Activated gamma-delta T cell (primary cell): ENCODE results near the gene WFS1.

Experiments
- DNase-seq: peaks from one replicate; lab custom pipeline; 2025; lab: John Stamatoyannopoulos, UW

Gene WFS1

DNA sequence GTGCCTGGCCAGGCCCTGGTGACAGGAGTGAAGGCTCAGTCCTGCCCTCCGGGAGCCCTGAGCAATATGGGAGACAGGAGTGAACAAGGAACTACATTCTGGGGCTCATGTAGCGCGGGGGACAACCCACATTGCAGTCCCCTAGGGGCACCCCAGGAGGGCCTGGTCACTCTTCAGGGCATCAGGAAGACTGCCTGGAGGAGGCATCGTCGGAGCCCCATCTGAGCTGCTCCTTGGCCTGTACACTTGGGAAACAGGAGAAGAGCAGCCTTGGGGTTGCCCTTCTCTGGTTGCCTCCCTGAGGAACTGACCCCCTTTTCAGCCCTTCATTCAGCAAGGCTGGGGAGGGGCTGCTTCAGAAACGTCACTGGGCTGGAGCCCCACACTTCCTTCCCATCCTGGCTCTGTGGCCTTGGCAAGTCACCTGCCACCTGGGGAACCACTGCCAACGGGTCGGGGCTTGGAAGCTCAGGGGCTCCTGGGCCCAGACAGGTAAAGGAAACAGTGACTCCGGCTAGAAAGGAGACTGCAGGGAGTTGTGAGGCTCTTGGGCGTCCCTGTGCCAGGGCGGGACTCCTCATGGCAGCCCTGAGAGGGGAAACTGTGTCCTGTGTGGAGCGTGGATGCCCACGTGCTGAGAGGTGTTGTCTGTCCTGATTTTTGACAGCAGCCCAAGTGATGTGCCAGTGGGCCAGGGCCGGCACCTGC, 10.1 kb downstream of the WFS1 start:
- DNase-seq: no peak

DNA sequence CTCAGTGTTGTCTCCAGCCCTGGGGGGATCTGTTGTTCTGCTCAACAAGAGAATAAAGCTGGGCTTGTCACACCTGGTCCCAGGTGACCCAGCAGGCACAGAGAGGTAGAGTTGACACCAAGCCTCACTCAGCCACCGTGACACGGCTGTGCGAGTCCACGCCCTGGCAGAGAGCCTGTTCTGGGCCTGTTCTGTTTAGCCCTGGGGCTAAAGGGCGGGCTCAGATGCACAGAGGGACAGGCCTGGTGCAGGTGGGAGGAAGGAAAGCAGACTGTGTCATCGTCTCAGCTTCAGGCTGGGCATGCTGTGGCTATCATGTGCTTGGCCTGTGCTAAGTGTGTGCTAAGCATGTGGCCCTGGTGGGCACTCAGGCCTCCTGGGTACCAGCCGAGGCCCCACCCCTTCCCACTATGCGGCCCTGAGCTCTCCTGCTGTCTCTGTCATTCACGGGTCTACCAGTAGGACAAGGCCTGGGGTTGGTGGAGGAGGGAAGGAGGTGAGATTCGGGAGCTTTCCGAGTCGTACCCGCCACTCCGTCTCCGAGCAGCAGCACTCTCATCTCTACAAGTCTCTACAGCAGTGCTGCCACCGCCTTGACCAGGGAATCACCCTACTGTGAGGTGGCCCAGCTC, 10.8 kb downstream of the WFS1 start:
- DNase-seq: no peak

DNA sequence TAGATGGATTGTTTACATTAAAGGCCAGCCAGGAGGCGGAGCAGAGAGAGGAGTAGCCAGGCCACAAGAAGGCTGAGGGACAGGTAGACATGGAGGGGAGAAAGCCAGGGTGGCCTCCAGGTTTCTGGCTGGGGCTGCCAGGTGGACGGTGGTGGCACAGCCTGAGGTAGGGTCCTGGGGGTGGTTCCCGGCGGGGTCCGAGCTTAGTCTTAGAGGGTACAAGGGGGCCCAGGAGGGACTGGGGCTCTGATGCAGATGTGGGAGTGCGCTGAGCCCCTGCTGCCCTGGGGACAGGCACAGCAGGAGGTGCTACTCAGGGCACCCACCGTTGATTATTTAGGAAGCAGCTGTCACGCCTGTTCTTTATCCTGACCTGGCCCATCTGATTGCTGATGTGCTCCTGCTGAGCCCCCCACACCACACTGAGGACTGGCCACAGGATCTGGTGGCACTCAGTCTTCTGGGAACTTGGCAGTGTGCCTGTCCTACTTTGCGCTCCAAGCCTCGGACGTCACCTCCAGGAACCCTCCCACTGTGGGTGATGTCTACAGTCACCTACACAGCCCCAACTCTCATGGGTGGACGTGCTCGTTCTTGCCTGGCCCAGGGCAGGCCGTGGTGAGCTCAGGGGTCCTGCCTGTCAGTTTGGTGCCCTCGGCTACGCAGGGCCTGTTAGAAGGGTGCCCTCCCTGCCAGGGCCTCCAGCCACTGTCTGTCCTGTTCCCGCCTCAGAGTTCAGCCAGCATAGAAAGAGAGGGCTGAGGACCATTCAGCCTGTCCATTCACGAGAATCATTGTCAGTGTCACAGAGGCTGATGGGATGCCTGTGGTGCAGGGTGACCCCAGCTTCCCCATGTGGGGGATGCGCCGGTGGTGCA, 12.0 kb downstream of the WFS1 start:
- no peak for DNase-seq

DNA sequence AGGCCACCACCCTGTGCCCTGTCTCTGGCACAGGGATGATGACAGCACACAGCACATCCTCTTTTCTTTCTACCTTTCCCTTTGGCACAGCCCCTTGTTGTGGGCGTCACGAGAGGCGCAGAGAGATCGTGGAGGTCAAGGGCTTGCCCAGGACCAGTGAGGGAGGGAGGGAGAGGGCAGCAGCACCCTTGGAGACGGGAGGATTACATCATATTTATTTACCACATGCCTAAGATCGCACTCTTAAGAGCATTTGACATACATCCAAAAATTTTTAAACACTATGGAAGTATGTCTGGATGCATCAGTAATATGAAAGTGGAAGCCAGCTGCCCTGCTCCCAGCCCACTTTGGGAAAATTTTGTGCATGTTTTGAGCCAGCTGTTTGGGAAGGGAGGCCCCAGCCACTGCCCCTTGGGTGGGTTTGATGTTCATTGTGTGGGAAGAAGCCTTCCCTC, 12.7 kb downstream of the WFS1 start:
- no peak for DNase-seq

DNA sequence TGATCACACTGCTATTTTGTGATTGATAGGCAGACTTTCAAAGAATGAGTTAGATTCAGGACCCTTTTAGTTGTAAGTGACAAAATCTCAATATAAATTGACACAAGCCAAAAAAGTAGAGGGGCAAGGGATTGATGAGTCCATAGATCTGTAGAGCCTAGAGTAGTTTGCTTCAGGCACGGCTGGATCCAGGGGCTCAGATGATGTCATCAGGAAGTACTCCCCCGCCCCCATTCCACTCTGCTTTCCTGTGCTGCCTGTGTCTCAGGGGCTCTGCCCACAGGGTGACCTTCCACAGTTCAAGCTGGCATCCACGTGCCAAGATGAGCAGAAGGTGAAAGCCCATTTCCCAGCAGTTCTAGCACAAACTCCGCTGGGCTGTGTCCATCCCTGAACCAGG, 13.6 kb downstream of the WFS1 start:
- no peak for DNase-seq

DNA sequence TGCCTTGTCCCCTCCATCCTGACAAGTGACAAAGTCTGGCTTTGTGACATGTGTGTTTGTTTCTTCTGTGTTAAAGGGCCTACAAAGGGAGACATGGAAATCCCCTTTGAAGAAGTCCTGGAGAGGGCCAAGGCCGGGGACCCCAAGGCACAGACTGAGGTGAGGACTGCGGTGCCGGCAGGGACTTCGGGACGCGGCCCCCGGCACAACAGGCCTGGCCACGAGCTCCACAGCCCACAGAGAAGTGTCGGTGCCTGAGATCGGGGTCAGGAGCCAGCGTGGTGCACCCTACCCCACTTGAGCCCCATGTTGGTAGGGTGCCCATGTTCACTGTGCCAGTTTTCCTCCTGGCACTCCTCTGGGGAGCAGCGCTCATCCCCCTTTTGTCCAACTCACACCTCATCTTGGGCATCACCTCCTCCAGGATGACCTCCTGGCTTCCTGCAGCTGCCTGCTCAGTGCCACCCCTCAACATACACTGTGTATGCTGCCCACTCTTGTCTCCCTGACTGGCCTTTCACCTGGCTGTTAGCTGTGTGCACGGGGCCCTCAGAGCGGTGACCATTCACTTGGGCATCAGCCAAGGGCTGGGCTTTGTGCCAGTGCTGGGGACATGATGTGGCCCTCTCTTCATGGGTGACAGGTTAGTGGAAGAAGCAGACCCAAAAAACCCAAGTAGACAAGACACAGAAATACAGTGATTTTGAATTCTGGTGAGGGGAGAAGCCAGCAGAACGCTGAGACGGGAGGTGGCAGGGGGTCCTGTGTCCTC, 17.6 kb downstream of the WFS1 start:
- DNase-seq: no peak

DNA sequence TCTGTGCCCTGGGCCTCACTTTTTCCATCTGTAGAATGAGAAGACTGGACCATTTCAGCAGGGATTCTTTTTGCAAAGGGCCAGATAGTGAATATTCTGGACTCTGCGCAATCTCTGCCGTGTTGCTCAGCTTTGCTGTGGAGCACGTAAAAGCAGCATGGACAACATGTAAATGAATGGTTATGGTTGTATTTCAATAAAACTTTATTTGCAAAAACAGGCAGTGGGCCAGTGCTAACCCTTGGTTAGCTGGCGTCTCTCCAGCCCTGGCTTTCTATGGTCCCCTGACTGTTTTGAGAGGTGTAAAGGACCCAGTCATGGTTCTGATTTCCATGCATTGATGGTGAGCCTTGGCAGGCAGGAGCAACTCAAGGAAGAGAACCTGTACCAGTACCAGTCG, 18.7 kb downstream of the WFS1 start:
- no peak for DNase-seq

DNA sequence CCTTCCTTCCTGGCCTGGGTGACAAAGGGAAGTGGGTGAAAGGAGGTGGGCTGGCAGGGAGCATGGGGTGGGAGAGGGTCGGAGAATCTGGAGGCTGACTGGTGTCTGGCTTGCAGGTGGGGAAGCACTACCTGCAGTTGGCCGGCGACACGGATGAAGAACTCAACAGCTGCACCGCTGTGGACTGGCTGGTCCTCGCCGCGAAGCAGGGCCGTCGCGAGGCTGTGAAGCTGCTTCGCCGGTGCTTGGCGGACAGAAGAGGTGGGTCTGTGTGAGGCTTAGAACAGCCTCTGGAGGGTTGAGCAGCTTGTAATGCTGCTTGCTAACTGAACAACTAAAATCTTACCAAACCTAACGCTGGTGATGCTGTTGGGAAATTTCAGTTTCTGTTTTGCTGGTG, 19.2 kb downstream of the WFS1 start:
- no peak for DNase-seq

DNA sequence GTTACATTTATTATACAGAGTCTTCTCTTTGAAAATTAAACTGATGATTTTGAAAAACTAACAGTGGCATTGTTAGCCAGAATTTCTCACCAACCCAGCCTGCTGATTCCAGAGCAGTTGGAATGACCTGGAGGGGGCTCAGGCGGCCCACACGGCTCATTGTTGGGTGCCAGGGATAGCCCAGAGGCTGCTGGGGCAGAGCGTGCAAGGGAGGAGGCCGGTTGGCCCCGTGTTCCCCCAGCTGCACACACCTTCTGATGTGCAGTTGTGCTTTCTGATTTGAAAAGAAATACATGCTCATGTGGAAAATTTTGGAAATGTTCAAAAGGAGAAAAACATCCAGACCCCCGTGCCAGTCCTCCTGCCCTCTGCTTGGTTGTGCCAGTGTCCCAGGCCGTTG, 20.6 kb downstream of the WFS1 start:
- no peak for DNase-seq

DNA sequence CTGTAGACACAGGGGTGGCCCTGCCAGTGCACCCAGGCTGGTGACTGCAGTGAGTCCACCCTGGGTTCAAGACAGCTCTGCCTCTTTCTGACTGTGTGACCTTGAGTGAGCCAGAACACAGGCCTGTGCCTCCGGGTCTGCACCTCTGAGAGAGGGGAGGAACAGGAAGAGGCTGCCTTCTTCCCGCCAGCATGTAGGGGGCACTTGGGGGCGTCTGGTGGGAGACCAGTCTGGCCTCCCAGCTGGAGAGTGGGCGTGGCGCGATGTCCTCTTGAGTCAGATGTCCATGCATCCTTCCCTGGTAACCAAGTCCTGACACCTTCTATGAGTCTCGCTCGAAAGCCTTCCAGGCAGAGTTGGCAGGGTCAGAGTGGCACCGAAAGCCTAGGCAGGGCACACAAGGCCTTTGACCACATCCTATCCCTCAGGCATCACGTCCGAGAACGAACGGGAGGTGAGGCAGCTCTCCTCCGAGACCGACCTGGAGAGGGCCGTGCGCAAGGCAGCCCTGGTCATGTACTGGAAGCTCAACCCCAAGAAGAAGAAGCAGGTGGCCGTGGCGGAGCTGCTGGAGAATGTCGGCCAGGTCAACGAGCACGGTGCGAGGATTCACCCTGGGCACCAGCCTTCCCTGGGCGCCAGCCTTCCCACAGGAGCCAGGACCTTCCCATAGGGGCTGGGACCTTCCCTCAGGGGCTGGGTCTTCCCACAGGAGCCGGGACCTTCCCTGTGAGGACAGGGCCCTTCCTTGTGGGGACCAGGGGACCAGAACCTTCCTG, 21.3 kb downstream of the WFS1 start:
- no peak for DNase-seq

DNA sequence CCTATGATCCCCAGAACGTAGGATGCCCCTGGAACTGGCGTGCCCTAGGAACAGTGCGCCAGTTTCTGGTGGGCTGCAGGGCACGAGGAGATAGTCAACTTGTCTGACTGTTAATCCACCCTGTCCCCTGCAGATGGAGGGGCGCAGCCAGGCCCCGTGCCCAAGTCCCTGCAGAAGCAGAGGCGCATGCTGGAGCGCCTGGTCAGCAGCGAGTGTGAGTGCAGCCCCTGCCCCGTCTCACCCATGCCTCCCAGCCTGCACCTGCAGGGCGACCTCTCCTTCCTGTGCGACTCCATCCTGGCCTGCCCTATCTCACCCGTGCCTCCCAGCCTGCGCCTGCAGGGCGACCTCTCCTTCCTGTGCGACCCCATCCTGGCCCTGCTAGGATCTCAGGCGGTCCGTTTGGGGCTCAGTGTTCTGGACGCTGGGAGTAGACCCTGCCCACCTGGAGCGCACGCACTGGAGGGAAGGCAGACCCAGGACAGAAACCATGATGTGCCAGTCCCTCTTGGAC, 22.2 kb downstream of the WFS1 start:
- DNase-seq: no peak

DNA sequence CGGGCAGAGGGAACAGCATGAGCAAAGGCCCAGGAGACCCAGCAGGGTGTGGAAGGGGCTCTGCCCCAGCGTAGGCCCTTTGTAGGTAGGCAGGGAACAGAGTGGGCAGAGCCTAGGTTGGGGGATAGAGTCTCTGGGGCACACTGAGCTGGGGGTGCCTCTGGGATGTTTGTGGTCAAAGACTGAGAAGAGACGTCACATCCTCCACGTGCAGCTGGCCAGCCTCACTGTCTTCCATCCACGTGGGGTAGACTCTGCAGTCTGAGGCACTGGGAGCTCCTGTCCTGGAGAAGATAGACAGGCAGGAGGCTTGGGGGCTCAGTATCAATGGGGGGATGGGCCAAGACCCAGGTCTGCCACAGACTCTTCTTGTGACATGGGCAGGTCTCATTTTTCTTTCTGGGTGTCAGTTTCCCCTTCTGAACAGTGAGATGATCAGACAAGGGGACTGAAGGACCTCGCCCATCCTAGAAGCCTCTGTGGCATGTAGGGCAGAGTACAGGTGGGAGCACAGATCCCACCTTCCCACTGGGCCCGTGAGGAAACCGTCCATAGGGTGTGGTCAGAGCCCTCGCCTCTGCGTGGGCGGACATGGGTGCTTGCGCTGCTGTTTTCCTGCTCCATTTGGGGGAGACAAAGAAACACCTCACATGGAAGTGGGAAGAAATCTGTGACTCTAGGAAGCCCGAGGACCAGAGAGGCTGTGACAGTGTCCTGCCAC, 22.9 kb downstream of the WFS1 start:
- DNase-seq: no peak

DNA sequence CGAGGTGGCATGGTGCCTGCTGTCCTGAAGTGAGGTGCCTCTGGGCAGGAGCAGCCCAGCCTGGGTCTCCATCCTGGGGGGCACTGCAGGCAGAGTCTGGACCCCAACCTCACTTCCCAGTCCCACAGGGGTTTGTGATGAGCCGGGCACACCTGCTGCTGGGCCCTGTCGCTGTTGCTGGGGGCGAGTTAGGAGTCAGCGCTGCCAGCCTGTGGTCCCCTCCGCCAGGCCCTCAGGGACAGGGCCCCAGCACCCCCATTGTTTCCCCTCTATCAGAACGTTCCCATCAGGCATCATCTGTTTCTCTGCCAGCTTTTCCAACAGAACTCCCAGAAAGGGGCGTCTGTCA, 23.4 kb downstream of the WFS1 start:
- DNase-seq: no peak

DNA sequence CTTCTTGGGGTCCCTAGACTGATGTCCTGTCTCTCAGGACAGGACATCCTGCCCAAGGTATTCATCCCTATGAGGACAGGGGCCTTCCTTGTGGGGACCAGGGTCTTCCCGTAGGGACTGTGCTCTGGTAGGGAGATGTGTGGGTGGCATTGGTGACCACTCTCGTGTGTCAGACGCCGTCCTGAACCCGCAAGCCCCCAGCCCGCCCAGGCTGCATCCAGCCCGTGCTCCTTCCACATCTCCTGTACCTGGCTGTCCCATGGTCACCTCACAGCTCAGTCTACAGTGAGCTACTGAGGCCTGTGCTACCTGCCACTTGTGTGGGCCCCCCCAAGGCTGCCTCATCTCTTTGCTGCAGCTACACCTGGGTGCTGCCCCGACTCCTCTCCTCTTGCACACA, 24.0 kb downstream of the WFS1 start:
- DNase-seq: no peak

DNA sequence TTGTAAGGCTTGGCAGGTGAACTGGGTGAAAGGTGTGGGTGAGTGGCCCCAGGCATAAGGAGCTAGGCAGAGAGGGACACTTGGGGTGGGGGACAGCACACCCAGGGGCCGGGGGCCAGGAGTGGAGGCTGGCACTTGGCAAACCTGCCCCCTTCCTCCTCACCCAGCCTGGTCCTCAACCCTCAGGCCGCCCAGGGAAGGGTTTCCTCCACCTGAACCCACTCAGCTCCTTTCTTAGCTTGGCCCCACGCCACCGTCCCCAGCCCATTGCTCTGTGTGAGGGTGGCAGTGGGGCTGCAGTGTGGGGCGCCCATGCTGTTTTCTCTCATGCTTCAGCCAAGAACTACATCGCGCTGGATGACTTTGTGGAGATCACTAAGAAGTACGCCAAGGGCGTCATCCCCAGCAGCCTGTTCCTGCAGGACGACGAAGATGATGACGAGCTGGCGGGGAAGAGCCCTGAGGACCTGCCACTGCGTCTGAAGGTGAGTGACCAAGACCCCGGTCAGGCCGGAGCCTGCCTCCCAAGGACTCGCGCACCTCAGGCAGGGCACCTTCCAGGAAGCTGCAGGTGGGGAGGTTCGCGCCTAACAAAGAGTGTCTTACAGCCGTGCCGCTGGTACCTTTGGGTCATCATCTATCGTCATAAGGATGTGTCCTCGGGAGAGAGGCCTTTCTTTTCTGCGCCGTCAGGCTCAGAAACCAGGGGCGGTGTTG, 25.2 kb downstream of the WFS1 start:
- DNase-seq: no peak

DNA sequence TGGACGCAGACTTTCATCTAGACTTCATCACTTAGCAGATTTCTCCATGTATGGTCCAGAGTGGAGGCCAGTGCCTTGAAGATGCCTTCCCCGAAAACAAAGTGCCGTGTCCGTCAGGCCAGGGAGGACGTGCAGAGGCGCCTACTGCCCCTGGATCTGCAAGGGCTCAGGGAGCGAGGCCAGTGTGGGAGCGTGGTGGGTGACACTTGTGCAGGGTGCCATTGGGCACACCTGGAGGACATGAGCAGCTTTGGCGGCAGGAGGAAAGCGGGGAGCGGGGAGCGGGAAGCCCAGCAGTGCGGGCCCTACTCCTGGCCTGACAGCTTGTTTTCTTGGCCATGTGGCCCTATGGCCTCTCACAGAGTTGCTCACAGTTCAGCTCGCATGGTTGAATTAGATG, 25.8 kb downstream of the WFS1 start:
- no peak for DNase-seq

DNA sequence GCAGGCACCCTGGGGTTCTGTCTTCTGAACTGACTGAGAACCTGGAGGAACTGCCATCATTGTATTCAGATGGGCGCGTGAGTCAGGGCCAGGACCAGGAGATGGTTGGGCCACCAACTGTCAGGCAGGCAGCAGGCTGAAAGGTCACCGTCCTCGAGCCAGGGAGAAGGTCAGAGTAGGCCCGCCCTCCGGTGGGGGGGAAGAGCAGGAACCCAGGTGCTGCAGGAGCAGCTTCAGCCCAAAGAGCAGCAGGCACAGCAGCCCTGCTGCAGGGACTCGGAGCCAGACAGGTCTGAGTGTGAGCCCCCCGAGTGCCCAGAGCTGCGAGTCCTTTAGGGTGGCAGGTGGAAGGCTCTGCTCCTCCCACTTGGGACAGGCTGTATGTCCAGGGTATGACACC, 26.4 kb downstream of the WFS1 start:
- DNase-seq: no peak

DNA sequence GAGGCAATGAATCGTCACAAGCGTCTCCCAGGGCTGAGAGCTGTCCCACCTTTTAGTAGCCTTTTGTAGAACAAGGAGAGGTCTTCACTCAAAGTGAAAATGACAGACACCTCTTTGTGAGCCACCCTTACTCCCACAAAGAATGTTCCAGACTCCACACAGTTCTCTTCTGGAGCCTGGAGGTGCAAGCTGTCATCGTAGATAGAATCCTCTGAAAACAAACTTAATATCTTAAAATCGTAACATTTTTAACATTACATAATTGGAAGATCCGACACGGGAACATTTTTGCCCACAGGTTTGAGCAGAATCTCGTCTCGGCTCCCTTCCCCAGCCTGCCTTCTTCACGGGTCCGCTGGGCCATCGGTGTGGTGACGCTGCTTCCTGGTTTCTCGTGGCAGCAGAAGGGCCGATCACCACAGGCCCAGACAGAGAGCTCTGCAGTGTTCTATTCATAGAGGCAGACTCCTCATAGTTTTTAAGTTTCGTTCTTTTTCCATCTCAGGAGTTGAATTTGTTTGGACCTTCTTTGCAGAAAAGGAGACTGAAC, 27.7 kb downstream of the WFS1 start:
- DNase-seq: no peak

DNA sequence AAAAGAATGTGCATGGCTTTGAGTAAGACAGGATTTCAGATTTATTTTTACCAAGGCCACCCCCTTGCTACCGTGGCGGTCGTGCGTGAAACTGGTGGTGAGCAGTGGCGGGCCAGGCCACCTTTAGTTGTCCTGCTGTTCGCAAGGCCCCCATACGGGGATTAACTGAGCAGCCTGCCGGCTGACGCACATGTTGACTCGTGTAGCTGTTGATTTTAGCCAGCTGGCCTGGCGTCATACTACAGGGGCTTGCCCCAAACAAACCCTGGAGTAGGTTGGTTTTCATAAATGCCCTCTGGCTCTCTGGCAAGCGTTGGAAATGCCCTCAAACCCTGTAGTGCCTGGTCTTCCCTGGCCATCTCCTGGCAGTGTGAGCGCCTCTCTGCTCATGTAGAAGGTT, 28.4 kb downstream of the WFS1 start:
- DNase-seq: no peak

DNA sequence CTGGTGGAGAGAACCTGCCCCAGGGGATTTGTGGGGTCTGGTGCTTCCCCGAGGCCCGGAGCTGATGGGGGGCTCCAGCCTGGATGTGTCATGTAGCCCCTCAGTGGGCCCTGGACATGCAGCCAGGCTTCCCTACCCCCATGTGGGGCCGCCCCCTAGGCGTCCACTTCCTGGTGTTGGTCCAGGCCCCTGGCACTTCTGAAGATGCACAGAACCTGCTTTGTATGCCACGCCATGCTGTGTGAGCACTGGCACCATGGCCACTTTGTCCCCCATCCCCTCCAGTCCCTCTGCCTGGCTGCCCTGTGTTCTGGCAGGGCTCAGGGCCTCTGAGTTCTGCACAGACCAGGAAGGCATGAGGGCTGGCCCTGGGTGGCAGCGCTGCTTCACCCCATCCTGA, 29.2 kb downstream of the WFS1 start:
- DNase-seq: no peak
